Right lobe of liver (tissue), 4 donors: ENCODE results near the gene STH.

Source experiments
- POLR2A ChIP-seq: fragments of 450-650 bp; IDR thresholded peaks from one replicate; pipeline ENCODE4 v1.6.1; 2017; ENCODE audit warnings: antibody characterized with exemption, mild to moderate bottlenecking
- TF ChIP-seq, protein P1 (sequence below), 4 donors: fragments of 200-600 bp in 3 of 4; fragments of 450-650 bp in 1 of 4; IDR thresholded peaks; one replicate each; pipeline versions ENCODE4 v1.5.1 to v1.8.0; 2016 to 2022; ENCODE audit warnings: antibody characterized with exemption in 4 of 4, mild to moderate bottlenecking in 2 of 4
- donor health status: DM: no; HTN: no; CAD: no.
- donor health status: DM: no; HTN: no; CAD: no.
- donor health status: DM: no; HTN: yes; CAD: no.

DNA sequence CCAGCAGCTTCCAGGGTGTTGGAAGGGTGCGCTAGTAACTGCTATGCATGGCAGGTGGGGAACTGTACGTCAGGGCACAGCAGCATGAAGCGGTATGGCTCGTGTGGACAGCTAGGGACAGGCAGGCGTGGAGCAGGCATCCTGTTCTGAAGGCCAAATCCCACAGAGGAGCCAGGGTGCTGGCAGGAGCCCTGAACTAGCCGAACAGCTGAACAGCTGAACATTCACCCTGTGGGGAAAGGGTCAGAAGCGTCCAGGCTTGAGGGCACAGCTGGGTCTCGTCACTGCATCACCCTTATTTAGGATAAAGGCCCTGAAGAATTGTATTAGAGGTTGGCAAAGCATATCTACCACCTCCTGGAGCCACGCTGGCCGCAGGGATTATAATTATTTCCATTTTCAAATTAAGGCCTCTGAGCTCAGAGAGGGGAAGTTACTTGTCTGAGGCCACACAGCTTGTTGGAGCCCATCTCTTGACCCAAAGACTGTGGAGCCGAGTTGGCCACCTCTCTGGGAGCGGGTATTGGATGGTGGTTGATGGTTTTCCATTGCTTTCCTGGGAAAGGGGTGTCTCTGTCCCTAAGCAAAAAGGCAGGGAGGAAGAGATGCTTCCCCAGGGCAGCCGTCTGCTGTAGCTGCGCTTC is 3.3 kb upstream of the STH start:
- TF ChIP-seq, protein P1, sequence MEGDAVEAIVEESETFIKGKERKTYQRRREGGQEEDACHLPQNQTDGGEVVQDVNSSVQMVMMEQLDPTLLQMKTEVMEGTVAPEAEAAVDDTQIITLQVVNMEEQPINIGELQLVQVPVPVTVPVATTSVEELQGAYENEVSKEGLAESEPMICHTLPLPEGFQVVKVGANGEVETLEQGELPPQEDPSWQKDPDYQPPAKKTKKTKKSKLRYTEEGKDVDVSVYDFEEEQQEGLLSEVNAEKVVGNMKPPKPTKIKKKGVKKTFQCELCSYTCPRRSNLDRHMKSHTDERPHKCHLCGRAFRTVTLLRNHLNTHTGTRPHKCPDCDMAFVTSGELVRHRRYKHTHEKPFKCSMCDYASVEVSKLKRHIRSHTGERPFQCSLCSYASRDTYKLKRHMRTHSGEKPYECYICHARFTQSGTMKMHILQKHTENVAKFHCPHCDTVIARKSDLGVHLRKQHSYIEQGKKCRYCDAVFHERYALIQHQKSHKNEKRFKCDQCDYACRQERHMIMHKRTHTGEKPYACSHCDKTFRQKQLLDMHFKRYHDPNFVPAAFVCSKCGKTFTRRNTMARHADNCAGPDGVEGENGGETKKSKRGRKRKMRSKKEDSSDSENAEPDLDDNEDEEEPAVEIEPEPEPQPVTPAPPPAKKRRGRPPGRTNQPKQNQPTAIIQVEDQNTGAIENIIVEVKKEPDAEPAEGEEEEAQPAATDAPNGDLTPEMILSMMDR (IDR thresholded peaks at IDR 0.05), result no peak
- no peak for TF ChIP-seq POLR2A
